ENCODE results near the gene WDR48. TPM values are rescaled to one million over a fixed set of nuclear protein-coding genes. Genes with fewer than 3 reads are reported as not detected.
A peak's percentile ranks its signal among the peaks of the same experiment; 100 is the strongest.

Gene WDR48
- total RNA-seq, 2 experiments from 2014 or later: 81.2 to 88.6 TPM

DNA sequence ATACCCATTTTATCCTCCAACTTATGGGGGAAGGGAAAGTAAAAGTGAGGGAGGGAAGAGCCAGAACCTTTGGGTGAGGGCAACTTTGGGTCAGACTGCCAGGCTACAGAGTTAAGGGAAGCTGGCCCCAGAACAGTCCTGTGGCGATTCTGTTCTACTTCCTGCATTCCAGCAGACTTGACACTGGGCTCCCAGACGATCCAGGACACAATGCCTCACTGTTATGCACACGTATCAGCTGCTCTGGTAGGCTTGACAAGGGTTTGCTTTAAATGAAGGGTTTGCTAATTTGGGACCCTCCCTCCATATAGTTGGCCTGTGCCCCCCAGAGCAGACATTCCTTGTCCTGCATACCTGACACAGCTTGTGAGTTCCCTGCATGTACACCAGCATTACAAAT is 45.0 kb downstream of the WDR48 start:
- H3K36me3 Mint-ChIP-seq (ENCODE audit: low read depth): peaks cover 84% of the 10 kb centered on the region
- Histone ChIP-seq H3K27me3 (ENCODE audit: control insufficient read depth in 1 of 2, insufficient read depth in 2 of 2, low read length in 2 of 2) (no peaks in the 10 kb centered on the region), H3K36me3 (ENCODE audit: insufficient read depth, low read length) (peaks cover 84% of the 10 kb centered on the region), H3K27ac (ENCODE audit: low read depth in 1 of 2, low read length in 2 of 2) (no peak overlapping the region), H3K4me3 (ENCODE audit: low read length) (no peak overlapping the region), H3K9me3 (ENCODE audit: control insufficient read depth in 1 of 2, insufficient read depth in 1 of 2, low read length in 2 of 2) (no peaks in the 10 kb centered on the region), H3K4me1 (ENCODE audit: insufficient read depth, low read length) (peaks cover 7% of the 10 kb centered on the region)
- no peak overlapping the region for H3K4me3 Mint-ChIP-seq
- no peak for DNase-seq
- CTCF ChIA-PET: no interaction called here
- no peak for ATAC-seq (ENCODE audit: poor library complexity)
- POLR2A ChIA-PET: no interaction called here
- intact Hi-C loops (cut with DNase I, micrococcal nuclease): no loop called here
- peak overlapping the region; percentile 27 for H3K27ac Mint-ChIP-seq
- no peaks in the 10 kb centered on the region for H3K27me3 Mint-ChIP-seq
- H3K4me1 Mint-ChIP-seq (ENCODE audit: low read depth): peaks cover 8% of the 10 kb centered on the region
- TF ChIP-seq, protein P1, sequence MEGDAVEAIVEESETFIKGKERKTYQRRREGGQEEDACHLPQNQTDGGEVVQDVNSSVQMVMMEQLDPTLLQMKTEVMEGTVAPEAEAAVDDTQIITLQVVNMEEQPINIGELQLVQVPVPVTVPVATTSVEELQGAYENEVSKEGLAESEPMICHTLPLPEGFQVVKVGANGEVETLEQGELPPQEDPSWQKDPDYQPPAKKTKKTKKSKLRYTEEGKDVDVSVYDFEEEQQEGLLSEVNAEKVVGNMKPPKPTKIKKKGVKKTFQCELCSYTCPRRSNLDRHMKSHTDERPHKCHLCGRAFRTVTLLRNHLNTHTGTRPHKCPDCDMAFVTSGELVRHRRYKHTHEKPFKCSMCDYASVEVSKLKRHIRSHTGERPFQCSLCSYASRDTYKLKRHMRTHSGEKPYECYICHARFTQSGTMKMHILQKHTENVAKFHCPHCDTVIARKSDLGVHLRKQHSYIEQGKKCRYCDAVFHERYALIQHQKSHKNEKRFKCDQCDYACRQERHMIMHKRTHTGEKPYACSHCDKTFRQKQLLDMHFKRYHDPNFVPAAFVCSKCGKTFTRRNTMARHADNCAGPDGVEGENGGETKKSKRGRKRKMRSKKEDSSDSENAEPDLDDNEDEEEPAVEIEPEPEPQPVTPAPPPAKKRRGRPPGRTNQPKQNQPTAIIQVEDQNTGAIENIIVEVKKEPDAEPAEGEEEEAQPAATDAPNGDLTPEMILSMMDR (IDR thresholded peaks at IDR 0.05): no peak
- H3K9me3 Mint-ChIP-seq: no peaks in the 10 kb centered on the region

DNA sequence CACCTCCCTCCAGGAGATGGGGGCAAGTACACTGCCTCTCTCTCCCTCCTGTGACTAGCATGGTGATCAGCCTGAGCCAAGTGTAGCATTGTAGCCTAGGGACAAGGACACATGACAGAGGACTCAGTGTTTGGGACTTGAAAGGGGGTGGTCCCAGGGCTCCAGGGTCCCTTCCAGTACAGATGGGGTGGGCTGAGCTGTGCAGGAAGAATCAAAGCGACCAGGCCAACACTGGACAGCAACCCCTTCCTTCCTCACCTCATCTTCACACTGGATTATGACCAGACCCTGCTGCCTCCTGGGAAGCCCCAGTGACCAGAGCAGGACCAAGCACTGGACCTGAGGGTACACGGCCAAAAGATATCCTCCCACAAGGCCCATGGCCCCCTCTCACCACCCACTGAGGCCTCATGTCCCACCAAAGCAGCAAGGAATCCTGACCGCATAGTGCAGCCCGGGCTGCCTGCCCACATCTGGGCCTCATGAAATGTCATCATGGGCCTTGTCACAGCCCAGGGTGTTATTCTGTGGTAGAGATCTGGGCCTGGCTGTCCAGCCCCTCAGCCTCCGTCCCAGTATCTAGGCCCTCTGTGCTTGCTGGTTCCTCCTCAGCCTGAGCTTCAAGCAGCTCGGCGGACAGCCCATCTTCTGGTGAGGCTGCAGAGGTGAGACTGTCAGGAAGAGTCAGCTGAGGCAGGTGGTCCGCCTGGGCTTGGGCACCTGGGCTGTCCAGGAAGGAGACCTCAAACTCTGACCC is 46.1 kb downstream of the WDR48 start:
- Mint-ChIP-seq H3K36me3 (ENCODE audit: low read depth) (peaks cover 73% of the 10 kb centered on the region), H3K4me3 (no peak overlapping the region), H3K27me3 (no peaks in the 10 kb centered on the region), H3K9me3 (no peaks in the 10 kb centered on the region), H3K27ac (peak overlapping the region; percentile 27), H3K4me1 (ENCODE audit: low read depth) (peaks cover 19% of the 10 kb centered on the region)
- Histone ChIP-seq H3K36me3 (ENCODE audit: insufficient read depth, low read length) (peaks cover 79% of the 10 kb centered on the region), H3K27ac (ENCODE audit: low read depth in 1 of 2, low read length in 2 of 2) (no peak overlapping the region), H3K4me1 (ENCODE audit: insufficient read depth, low read length) (peaks cover 11% of the 10 kb centered on the region), H3K4me3 (ENCODE audit: low read length) (no peak overlapping the region), H3K27me3 (ENCODE audit: control insufficient read depth in 1 of 2, insufficient read depth in 2 of 2, low read length in 2 of 2) (no peaks in the 10 kb centered on the region), H3K9me3 (ENCODE audit: control insufficient read depth in 1 of 2, insufficient read depth in 1 of 2, low read length in 2 of 2) (no peaks in the 10 kb centered on the region)
- ChIA-PET CTCF (no interaction called here), POLR2A (no interaction called here)
- intact Hi-C loops (cut with DNase I, micrococcal nuclease): no loop called here
- TF ChIP-seq, protein P1 (IDR thresholded peaks at IDR 0.05): no peak
- ATAC-seq (ENCODE audit: poor library complexity) (no peak), DNase-seq (no peak)

DNA sequence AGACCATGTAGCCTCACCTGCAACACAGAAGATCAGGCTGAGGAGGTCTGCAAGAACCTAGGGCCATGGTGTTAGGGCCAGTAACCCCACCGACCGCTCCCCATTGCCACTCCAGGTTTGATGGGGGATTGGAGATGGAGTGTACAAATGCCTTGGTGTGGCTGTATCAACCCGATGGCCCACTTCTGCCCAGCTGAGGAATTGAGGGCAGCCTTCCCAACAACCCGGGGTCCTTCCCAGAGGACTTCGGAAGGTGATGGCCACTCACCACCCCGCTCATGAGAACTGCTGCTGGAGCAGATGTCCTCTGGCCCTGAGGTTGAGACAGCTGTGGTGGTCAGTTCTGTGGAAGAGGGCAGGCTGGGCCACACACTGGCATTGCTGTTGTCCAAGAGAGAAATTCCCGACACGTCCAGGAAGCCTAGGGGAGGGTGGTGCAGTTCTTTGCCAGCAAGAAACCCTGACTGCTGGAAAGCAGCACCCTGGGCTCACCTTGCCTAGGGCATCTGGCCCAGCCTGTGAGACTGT is 46.7 kb downstream of the WDR48 start:
- H3K9me3 Mint-ChIP-seq: no peaks in the 10 kb centered on the region
- H3K36me3 Mint-ChIP-seq (ENCODE audit: low read depth): peaks cover 67% of the 10 kb centered on the region
- DNase-seq (no peak), ATAC-seq (ENCODE audit: poor library complexity) (no peak)
- CTCF ChIA-PET: no interaction called here
- H3K4me1 Mint-ChIP-seq (ENCODE audit: low read depth): peaks cover 25% of the 10 kb centered on the region
- no peak overlapping the region for H3K27ac Mint-ChIP-seq
- H3K4me3 Mint-ChIP-seq: no peak overlapping the region
- intact Hi-C loops (cut with DNase I, micrococcal nuclease): no loop called here
- no peaks in the 10 kb centered on the region for H3K9me3 ChIP-seq (ENCODE audit: control insufficient read depth in 1 of 2, insufficient read depth in 1 of 2, low read length in 2 of 2)
- no peaks in the 10 kb centered on the region for H3K27me3 Mint-ChIP-seq
- H3K27me3 ChIP-seq (ENCODE audit: control insufficient read depth in 1 of 2, insufficient read depth in 2 of 2, low read length in 2 of 2): no peaks in the 10 kb centered on the region
- peaks cover 14% of the 10 kb centered on the region for H3K4me1 ChIP-seq (ENCODE audit: insufficient read depth, low read length)
- no peak overlapping the region for H3K27ac ChIP-seq (ENCODE audit: low read depth in 1 of 2, low read length in 2 of 2)
- no peak overlapping the region for H3K4me3 ChIP-seq (ENCODE audit: low read length)
- TF ChIP-seq, protein P1 (IDR thresholded peaks at IDR 0.05): no peak
- POLR2A ChIA-PET: no interaction called here
- peaks cover 74% of the 10 kb centered on the region for H3K36me3 ChIP-seq (ENCODE audit: insufficient read depth, low read length)

Measured in CD4-positive, alpha-beta T cell (primary cell).